ENCODE measurements around the gene JUN. TPM values are rescaled to one million over a fixed set of nuclear protein-coding genes. Genes with fewer than 3 reads are reported as not detected.

The JUN gene
- total and polyA plus RNA-seq, 10 donors: 8.3 to 162 (median 42.2) TPM

DNA sequence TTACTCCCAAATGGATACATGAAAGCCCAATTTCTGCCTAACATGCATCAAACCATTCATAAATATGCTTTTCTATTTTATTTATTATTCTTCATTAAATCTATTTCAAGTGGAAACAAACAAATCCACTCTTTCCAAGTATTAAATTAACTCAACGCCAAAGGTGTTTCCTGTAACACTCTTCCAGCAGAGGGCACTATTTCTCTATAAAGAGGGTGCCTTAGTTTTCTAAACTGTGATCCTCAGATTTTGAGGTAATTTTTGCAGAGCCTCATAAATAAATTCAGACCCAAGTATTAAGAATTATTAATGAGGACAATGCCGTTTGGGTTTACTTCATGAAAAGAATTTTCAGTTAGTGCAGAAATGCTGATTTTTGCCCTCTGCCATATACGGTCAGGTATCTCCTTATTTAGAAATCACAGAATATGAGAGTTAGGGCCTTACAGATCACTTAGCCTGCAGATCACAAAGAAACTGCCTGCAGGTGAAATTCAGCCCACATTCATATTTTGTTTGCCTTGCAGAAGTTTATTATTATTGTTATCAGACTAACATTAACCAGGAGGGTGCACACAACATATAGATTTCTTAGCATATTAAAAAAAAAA, 43.9 kb downstream of the JUN start:
- H3K27ac ChIP-seq: no peak overlapping the region
- peaks cover 0 to 19% (median 6%) of the 10 kb centered on the region in 6 donors for H3K4me1 ChIP-seq
- intact Hi-C loops (cut with DNase I; ENCODE audit: low total_unique reads): loop anchor here (5.0 to 10.0 kb wide), 2 partner anchors 957 to 1205 kb away; no protein-coding TSS in a partner anchor
- no peaks in the 10 kb centered on the region for H3K27me3 ChIP-seq (replicated peaks in 1 of 7)
- 23 to 31% (median 26%) methylated on average over 3 of the region's 3 CpGs for WGBS, 5 donors
- H3K36me3 ChIP-seq: no peaks in the 10 kb centered on the region
- no peak overlapping the region for H3K4me3 ChIP-seq
- H3K9me3 ChIP-seq: no peaks in the 10 kb centered on the region
- DNase-seq: no peak
- TF ChIP-seq POLR2A (IDR thresholded peaks at IDR 0.05): no peak
- TF ChIP-seq, protein P1, sequence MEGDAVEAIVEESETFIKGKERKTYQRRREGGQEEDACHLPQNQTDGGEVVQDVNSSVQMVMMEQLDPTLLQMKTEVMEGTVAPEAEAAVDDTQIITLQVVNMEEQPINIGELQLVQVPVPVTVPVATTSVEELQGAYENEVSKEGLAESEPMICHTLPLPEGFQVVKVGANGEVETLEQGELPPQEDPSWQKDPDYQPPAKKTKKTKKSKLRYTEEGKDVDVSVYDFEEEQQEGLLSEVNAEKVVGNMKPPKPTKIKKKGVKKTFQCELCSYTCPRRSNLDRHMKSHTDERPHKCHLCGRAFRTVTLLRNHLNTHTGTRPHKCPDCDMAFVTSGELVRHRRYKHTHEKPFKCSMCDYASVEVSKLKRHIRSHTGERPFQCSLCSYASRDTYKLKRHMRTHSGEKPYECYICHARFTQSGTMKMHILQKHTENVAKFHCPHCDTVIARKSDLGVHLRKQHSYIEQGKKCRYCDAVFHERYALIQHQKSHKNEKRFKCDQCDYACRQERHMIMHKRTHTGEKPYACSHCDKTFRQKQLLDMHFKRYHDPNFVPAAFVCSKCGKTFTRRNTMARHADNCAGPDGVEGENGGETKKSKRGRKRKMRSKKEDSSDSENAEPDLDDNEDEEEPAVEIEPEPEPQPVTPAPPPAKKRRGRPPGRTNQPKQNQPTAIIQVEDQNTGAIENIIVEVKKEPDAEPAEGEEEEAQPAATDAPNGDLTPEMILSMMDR (IDR thresholded peaks at IDR 0.05 in 8 of 11, conservative IDR thresholded peaks at IDR 0.05 in 3 of 11): peak; percentile 56 to 88 (median 83)

DNA sequence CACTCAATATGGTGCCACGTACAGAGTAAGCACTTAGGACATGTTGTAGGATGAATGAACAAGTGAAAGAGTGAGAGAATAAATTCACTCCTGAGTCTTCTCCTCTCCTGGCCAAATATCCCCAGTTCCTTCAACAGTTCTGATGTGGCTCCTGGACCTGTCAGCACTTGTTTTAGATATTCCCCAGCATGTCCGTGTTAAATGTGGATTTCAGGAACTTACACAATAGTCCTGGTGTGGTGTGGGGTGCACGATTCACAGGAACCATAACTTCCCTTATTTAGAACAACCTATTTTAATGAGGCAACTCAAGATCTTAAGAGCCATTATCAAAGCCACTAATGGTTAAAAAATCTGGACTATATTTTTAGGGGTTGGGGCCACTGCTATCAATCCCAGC, 45.0 kb downstream of the JUN start:
- H3K4me3 ChIP-seq: no peak overlapping the region
- WGBS, 5 donors: 37 to 49% (median 46%) methylated on average over 3 of the region's 3 CpGs
- peaks cover 0 to 19% (median 6%) of the 10 kb centered on the region in 6 donors for H3K4me1 ChIP-seq
- DNase-seq: no peak
- peak overlapping the region in 1 of 8 donors; percentile 30 for H3K27ac ChIP-seq
- H3K36me3 ChIP-seq: no peaks in the 10 kb centered on the region
- H3K9me3 ChIP-seq: no peaks in the 10 kb centered on the region
- intact Hi-C loops (cut with DNase I; ENCODE audit: low total_unique reads): no loop called here
- no peaks in the 10 kb centered on the region for H3K27me3 ChIP-seq (replicated peaks in 1 of 7)
- TF ChIP-seq, protein P1 (IDR thresholded peaks at IDR 0.05 in 8 of 11, conservative IDR thresholded peaks at IDR 0.05 in 3 of 11): no peak
- TF ChIP-seq POLR2AphosphoS5 (IDR thresholded peaks at IDR 0.05) (no peak), POLR2A (IDR thresholded peaks at IDR 0.05) (no peak)

DNA sequence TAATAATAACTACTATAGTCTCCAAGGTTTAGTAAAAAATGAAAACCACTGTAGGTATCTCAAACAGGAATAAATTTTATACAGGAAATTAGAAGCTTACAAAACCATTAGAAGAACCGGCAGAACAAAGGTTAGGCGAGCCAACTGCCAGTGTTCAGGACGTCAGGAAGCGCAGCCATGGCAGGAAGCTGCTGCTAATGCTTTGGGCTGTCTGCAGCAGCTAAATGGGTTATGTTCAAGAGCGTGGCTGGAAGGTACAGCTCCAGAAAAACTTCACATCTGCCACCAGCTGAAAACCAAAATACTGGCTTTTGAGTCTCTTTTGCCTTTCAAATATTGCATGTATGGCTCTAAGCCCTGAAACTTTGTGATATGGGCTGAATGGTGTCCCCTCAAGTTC, 48.3 kb downstream of the JUN start:
- Histone ChIP-seq H3K36me3 (no peaks in the 10 kb centered on the region), H3K27me3 (replicated peaks in 1 of 7) (no peaks in the 10 kb centered on the region), H3K27ac (no peak overlapping the region), H3K9me3 (no peaks in the 10 kb centered on the region), H3K4me1 (peaks cover 0 to 19% (median 6%) of the 10 kb centered on the region in 6 donors), H3K4me3 (no peak overlapping the region)
- DNase-seq: no peak
- no peak for TF ChIP-seq POLR2AphosphoS5 (IDR thresholded peaks at IDR 0.05)
- TF ChIP-seq POLR2A (IDR thresholded peaks at IDR 0.05): no peak
- TF ChIP-seq, protein P1 (IDR thresholded peaks at IDR 0.05 in 8 of 11, conservative IDR thresholded peaks at IDR 0.05 in 3 of 11): no peak
- intact Hi-C loops (cut with DNase I; ENCODE audit: low total_unique reads): no loop called here
- WGBS, 5 donors: 43 to 60% (median 46%) methylated on average over 5 of the region's 5 CpGs

DNA sequence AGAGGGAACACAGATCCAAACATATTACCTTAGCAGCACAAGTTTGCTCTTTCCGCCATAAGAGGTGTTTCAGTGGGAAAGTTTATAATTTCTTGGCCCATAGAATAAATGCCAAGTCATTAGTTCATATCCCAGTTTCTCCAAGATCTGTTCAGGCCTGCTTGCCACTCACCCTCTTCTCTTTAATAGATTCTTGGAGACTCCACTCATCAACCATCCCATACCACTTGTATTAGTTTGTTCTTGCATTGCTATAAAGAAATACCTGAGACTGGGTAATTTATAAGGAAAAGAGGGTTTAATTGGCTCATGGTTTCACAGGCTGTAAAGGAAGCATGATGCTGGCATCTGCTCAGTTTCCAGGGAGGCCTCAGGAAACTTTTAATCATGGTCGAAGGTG, 49.2 kb downstream of the JUN start:
- Histone ChIP-seq H3K9me3 (no peaks in the 10 kb centered on the region), H3K4me3 (no peak overlapping the region), H3K4me1 (peaks cover 0 to 12% (median under 1%) of the 10 kb centered on the region in 6 donors), H3K36me3 (no peaks in the 10 kb centered on the region), H3K27ac (no peak overlapping the region), H3K27me3 (replicated peaks in 1 of 7) (no peaks in the 10 kb centered on the region)
- 86 to 98% (median 94%) methylated on average over 2 of the region's 2 CpGs for WGBS, 5 donors
- intact Hi-C loops (cut with DNase I; ENCODE audit: low total_unique reads): no loop called here
- TF ChIP-seq POLR2AphosphoS5 (IDR thresholded peaks at IDR 0.05): no peak
- TF ChIP-seq, protein P1 (IDR thresholded peaks at IDR 0.05 in 8 of 11, conservative IDR thresholded peaks at IDR 0.05 in 3 of 11): no peak
- no peak for TF ChIP-seq POLR2A (IDR thresholded peaks at IDR 0.05)
- DNase-seq: no peak
